ENCODE data around the gene PARP8.

The PARP8 gene

GRCh38 chr5:50727149-50727496 is 60.7 kb downstream of the PARP8 start:
- peaks cover 28% of the 10 kb centered on the region for H3K4me1 Mint-ChIP-seq
- H3K27me3 Mint-ChIP-seq: no peaks in the 10 kb centered on the region
- H3K4me3 Mint-ChIP-seq: no peak overlapping the region
- no peaks in the 10 kb centered on the region for H3K36me3 Mint-ChIP-seq
- peak overlapping the region; percentile 81 for H3K27ac Mint-ChIP-seq
- peak; percentile 67 for ATAC-seq
- H3K9me3 Mint-ChIP-seq: no peaks in the 10 kb centered on the region

GRCh38 chr5:50727845-50728244 is 61.4 kb downstream of the PARP8 start:
- no peak for ATAC-seq
- no peaks in the 10 kb centered on the region for H3K27me3 Mint-ChIP-seq
- H3K4me3 Mint-ChIP-seq: no peak overlapping the region
- no peaks in the 10 kb centered on the region for H3K36me3 Mint-ChIP-seq
- no peak overlapping the region for H3K27ac Mint-ChIP-seq
- peaks cover 22% of the 10 kb centered on the region for H3K4me1 Mint-ChIP-seq
- no peaks in the 10 kb centered on the region for H3K9me3 Mint-ChIP-seq

GRCh38 chr5:50730336-50730735 is 63.9 kb downstream of the PARP8 start:
- Mint-ChIP-seq H3K27ac (no peak overlapping the region), H3K36me3 (no peaks in the 10 kb centered on the region), H3K9me3 (no peaks in the 10 kb centered on the region), H3K27me3 (no peaks in the 10 kb centered on the region), H3K4me3 (no peak overlapping the region), H3K4me1 (peaks cover 26% of the 10 kb centered on the region)
- ATAC-seq: no peak

- Mint-ChIP-seq H3K36me3 (no peaks in the 10 kb centered on the region), H3K4me3 (no peak overlapping the region), H3K9me3 (no peaks in the 10 kb centered on the region), H3K27ac (no peak overlapping the region), H3K4me1 (peaks cover 31% of the 10 kb centered on the region), H3K27me3 (no peaks in the 10 kb centered on the region)
- ATAC-seq: no peak
Measured at GRCh38 chr5:50730841-50731240, 64.4 kb downstream of the PARP8 start.

GRCh38 chr5:50733741-50734140 is 67.3 kb downstream of the PARP8 start:
- no peaks in the 10 kb centered on the region for H3K36me3 Mint-ChIP-seq
- H3K4me1 Mint-ChIP-seq: peaks cover 16% of the 10 kb centered on the region
- ATAC-seq: no peak
- no peaks in the 10 kb centered on the region for H3K9me3 Mint-ChIP-seq
- no peaks in the 10 kb centered on the region for H3K27me3 Mint-ChIP-seq
- H3K27ac Mint-ChIP-seq: no peak overlapping the region
- H3K4me3 Mint-ChIP-seq: no peak overlapping the region

GRCh38 chr5:50738864-50739263 is 72.4 kb downstream of the PARP8 start:
- no peaks in the 10 kb centered on the region for H3K27me3 Mint-ChIP-seq
- no peak for ATAC-seq
- H3K4me1 Mint-ChIP-seq: peaks cover 36% of the 10 kb centered on the region
- H3K36me3 Mint-ChIP-seq: peaks cover 6% of the 10 kb centered on the region
- peaks cover 4% of the 10 kb centered on the region for H3K9me3 Mint-ChIP-seq
- no peak overlapping the region for H3K4me3 Mint-ChIP-seq
- H3K27ac Mint-ChIP-seq: no peak overlapping the region

- ATAC-seq: no peak
- Mint-ChIP-seq H3K27ac (no peak overlapping the region), H3K36me3 (peaks cover 6% of the 10 kb centered on the region)
Measured at GRCh38 chr5:50740832-50741231, 74.4 kb downstream of the PARP8 start.

GRCh38 chr5:50744776-50745175 is 78.3 kb downstream of the PARP8 start:
- Mint-ChIP-seq H3K4me3 (peak overlapping the region; percentile 85), H3K27ac (peak overlapping the region; percentile 18), H3K27me3 (no peaks in the 10 kb centered on the region), H3K36me3 (peaks cover 10% of the 10 kb centered on the region), H3K4me1 (peaks cover 52% of the 10 kb centered on the region), H3K9me3 (peaks cover 4% of the 10 kb centered on the region)
- no peak for ATAC-seq

More at GRCh38 chr5:50740832-50741231, 74.4 kb downstream of the PARP8 start:
- Mint-ChIP-seq H3K9me3 (peaks cover 4% of the 10 kb centered on the region), H3K27me3 (no peaks in the 10 kb centered on the region), H3K4me1 (peaks cover 39% of the 10 kb centered on the region), H3K4me3 (no peak overlapping the region)

GRCh38 chr5:50745221-50745910 is 78.9 kb downstream of the PARP8 start:
- peaks cover 4% of the 10 kb centered on the region for H3K36me3 Mint-ChIP-seq
- peak overlapping the region; percentile 85 for H3K4me3 Mint-ChIP-seq
- peaks cover 47% of the 10 kb centered on the region for H3K4me1 Mint-ChIP-seq
- H3K27me3 Mint-ChIP-seq: no peaks in the 10 kb centered on the region
- ATAC-seq: no peak
- H3K27ac Mint-ChIP-seq: peak overlapping the region; percentile 36
- H3K9me3 Mint-ChIP-seq: peaks cover under 1% of the 10 kb centered on the region

GRCh38 chr5:50749181-50749580 is 82.7 kb downstream of the PARP8 start:
- no peak for ATAC-seq
- H3K27me3 Mint-ChIP-seq: no peaks in the 10 kb centered on the region
- H3K9me3 Mint-ChIP-seq: no peaks in the 10 kb centered on the region
- peaks cover 24% of the 10 kb centered on the region for H3K4me1 Mint-ChIP-seq
- no peak overlapping the region for H3K27ac Mint-ChIP-seq
- peaks cover 4% of the 10 kb centered on the region for H3K36me3 Mint-ChIP-seq
- H3K4me3 Mint-ChIP-seq: no peak overlapping the region

GRCh38 chr5:50749873-50750272 is 83.4 kb downstream of the PARP8 start:
- no peak for ATAC-seq
- H3K4me1 Mint-ChIP-seq: peaks cover 17% of the 10 kb centered on the region
- no peaks in the 10 kb centered on the region for H3K9me3 Mint-ChIP-seq
- H3K27ac Mint-ChIP-seq: no peak overlapping the region
- peaks cover 6% of the 10 kb centered on the region for H3K36me3 Mint-ChIP-seq
- H3K4me3 Mint-ChIP-seq: no peak overlapping the region
- no peaks in the 10 kb centered on the region for H3K27me3 Mint-ChIP-seq

GRCh38 chr5:50751064-50751657 is 84.7 kb downstream of the PARP8 start:
- H3K36me3 Mint-ChIP-seq: peaks cover 16% of the 10 kb centered on the region
- no peak overlapping the region for H3K27ac Mint-ChIP-seq
- peak; percentile 68 for ATAC-seq
- peaks cover 18% of the 10 kb centered on the region for H3K4me1 Mint-ChIP-seq
- H3K9me3 Mint-ChIP-seq: no peaks in the 10 kb centered on the region
- no peaks in the 10 kb centered on the region for H3K27me3 Mint-ChIP-seq
- no peak overlapping the region for H3K4me3 Mint-ChIP-seq

- Mint-ChIP-seq H3K36me3 (peaks cover 17% of the 10 kb centered on the region), H3K4me3 (no peak overlapping the region), H3K9me3 (no peaks in the 10 kb centered on the region), H3K4me1 (peaks cover 18% of the 10 kb centered on the region), H3K27ac (no peak overlapping the region), H3K27me3 (no peaks in the 10 kb centered on the region)
- no peak for ATAC-seq
Measured at GRCh38 chr5:50752800-50753199, 86.4 kb downstream of the PARP8 start.

GRCh38 chr5:50759526-50760270 is 93.3 kb downstream of the PARP8 start:
- Mint-ChIP-seq H3K4me1 (peaks cover 10% of the 10 kb centered on the region), H3K9me3 (no peaks in the 10 kb centered on the region), H3K4me3 (no peak overlapping the region), H3K36me3 (peaks cover 28% of the 10 kb centered on the region), H3K27me3 (no peaks in the 10 kb centered on the region), H3K27ac (no peak overlapping the region)
- no peak for ATAC-seq

- Mint-ChIP-seq H3K27me3 (no peaks in the 10 kb centered on the region), H3K9me3 (no peaks in the 10 kb centered on the region), H3K4me3 (no peak overlapping the region), H3K36me3 (peaks cover 24% of the 10 kb centered on the region), H3K4me1 (no peaks in the 10 kb centered on the region), H3K27ac (no peak overlapping the region)
- no peak for ATAC-seq
Measured at GRCh38 chr5:50763351-50763750, 96.9 kb downstream of the PARP8 start.

- no peak for ATAC-seq
- H3K9me3 Mint-ChIP-seq: no peaks in the 10 kb centered on the region
- peaks cover 4% of the 10 kb centered on the region for H3K4me1 Mint-ChIP-seq
- no peaks in the 10 kb centered on the region for H3K27me3 Mint-ChIP-seq
- no peak overlapping the region for H3K27ac Mint-ChIP-seq
- H3K4me3 Mint-ChIP-seq: no peak overlapping the region
- peaks cover 29% of the 10 kb centered on the region for H3K36me3 Mint-ChIP-seq
Measured at GRCh38 chr5:50763846-50764245, 97.4 kb downstream of the PARP8 start.
